Activated CD4-positive, alpha-beta memory T cell treated with anti-CD3 and anti-CD28 coated beads for 36 hours (primary cell): ENCODE data around the gene IFNAR1. TPM values are rescaled to one million over a fixed set of nuclear protein-coding genes. Genes with fewer than 3 reads are reported as not detected.
A peak's percentile ranks its signal among the peaks of the same experiment; 100 is the strongest.

Experiments
- CTCF ChIA-PET: fragments of 350-600 bp; sonication (Branson Sonifier 250); formaldehyde crosslinking; loops from one replicate; lab custom pipeline; 2021; ENCODE audit warnings: antibody characterized with exemption, inconsistent platforms; lab: Charles Lee
- POLR2A ChIA-PET: fragments of 350-600 bp; sonication (Branson Sonifier 250); formaldehyde crosslinking; loops from one replicate; lab custom pipeline; 2021; ENCODE audit warnings: antibody characterized with exemption; lab: Charles Lee
- DNase-seq: peaks from one replicate; pipeline ENCODE4 v3.0.0-alpha.2; 2020
- H3K27ac Mint-ChIP-seq: one replicate; pipeline ENCODE4 v1.8.0; 2021; ENCODE audit warnings: mixed read lengths
- H3K27me3 Mint-ChIP-seq: one replicate; pipeline ENCODE4 v1.8.0; 2021; ENCODE audit warnings: mixed read lengths
- H3K36me3 Mint-ChIP-seq: one replicate; pipeline ENCODE4 v1.8.0; 2021; ENCODE audit warnings: mixed read lengths
- H3K4me1 Mint-ChIP-seq: one replicate; pipeline ENCODE4 v1.8.0; 2021; ENCODE audit warnings: low read depth, mixed read lengths
- H3K4me3 Mint-ChIP-seq: one replicate; pipeline ENCODE4 v1.8.0; 2021; ENCODE audit warnings: mild to moderate bottlenecking, mixed read lengths
- H3K9me3 Mint-ChIP-seq: one replicate; pipeline ENCODE4 v1.8.0; 2021; ENCODE audit warnings: mixed read lengths
- intact Hi-C: fragments of 100-400 bp; cut with micrococcal nuclease; formaldehyde crosslinking; loops from one replicate; pipeline ENCODE4 v1.15.1; 2023
- total RNA-seq, 2 experiments: library from RNA; stranded (reverse); gene quantifications; one replicate each; pipeline ENCODE4 v1.2.3, GENCODE V29; 2021

Gene IFNAR1
- total RNA-seq, 2 experiments from 2014 or later = 28.0 to 32.0 TPM

DNA sequence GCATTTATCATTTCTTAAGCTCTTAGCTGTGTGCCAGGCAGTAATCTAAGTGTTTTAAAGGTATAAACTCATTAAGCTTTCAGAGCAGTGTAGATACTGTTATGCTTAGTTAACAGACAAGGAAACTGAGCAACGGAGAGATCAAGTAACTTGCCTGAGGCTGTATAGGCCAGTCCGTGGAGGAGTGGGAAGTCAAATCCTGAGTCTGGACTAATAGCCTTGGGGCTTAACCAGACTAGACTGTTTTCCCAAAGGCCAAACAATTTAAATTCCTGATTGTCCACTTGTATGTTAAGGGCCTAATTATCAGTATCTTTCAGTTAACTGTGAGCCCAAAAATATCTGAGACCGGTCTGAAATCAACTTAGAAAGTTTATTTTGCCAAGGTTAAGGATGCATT lies 2.6 kb downstream of the IFNAR1 start:
- CTCF ChIA-PET = interaction anchor here (1.1 to 1.5 kb wide), 2 partner anchors 118 to 130 kb away, joined by 5 read pairs; no protein-coding TSS in a partner anchor

DNA sequence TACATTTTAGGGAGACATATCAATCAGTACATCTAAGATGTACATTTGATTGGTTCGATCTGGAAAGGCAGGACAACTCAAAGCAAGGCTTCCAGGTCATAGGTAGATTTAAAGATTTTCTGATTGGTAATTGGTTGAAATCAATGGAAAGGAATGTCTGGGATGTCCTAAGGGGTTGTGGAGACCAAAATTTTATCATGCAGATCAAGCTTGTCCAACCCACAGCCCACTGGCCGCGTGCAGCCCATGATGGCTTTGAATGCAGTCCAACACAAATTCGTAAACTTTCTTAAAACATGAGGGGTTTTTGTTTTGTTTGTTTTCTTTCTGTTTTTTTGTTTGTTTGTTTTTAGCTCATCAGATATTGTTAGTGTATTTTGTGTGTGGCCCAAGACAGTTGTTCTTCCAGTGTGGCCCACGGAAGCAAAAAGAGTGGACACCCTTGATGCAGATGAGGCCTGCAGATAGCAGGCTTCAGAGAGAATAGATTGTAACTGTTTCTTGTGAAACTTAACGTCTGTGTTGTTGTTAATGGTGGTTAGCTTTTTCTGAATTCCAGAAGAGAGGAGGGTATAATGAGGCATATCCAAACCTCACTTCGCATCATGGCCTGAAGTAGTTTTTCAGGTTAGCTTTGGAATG lies 3.1 kb downstream of the IFNAR1 start:
- no peak for DNase-seq
- no peak overlapping the region for H3K4me3 Mint-ChIP-seq
- intact Hi-C loops = loop anchor here (5.0 kb wide), 1 partner anchor 34 kb away; no protein-coding TSS in a partner anchor
- H3K27me3 Mint-ChIP-seq = no peaks in the 10 kb centered on the region
- peaks cover 9% of the 10 kb centered on the region for H3K9me3 Mint-ChIP-seq
- H3K36me3 Mint-ChIP-seq = peaks cover 8% of the 10 kb centered on the region
- CTCF ChIA-PET = interaction anchor here (1.1 to 5.3 kb wide), 2 partner anchors 33 to 117 kb away, joined by 5 to 35 read pairs; no protein-coding TSS in a partner anchor
- POLR2A ChIA-PET = no interaction called here
- H3K27ac Mint-ChIP-seq = no peak overlapping the region
- H3K4me1 Mint-ChIP-seq = peaks cover 50% of the 10 kb centered on the region

More for the DNA sequence above, 2.6 kb downstream of the IFNAR1 start:
- DNase-seq = no peak
- H3K9me3 Mint-ChIP-seq = peaks cover 4% of the 10 kb centered on the region
- no peaks in the 10 kb centered on the region for H3K27me3 Mint-ChIP-seq
- peaks cover 3% of the 10 kb centered on the region for H3K36me3 Mint-ChIP-seq
- H3K27ac Mint-ChIP-seq = no peak overlapping the region
- intact Hi-C loops = loop anchor here (5.0 kb wide), 1 partner anchor 35 kb away; no protein-coding TSS in a partner anchor
- POLR2A ChIA-PET = no interaction called here
- H3K4me1 Mint-ChIP-seq = peaks cover 49% of the 10 kb centered on the region
- H3K4me3 Mint-ChIP-seq = no peak overlapping the region

DNA sequence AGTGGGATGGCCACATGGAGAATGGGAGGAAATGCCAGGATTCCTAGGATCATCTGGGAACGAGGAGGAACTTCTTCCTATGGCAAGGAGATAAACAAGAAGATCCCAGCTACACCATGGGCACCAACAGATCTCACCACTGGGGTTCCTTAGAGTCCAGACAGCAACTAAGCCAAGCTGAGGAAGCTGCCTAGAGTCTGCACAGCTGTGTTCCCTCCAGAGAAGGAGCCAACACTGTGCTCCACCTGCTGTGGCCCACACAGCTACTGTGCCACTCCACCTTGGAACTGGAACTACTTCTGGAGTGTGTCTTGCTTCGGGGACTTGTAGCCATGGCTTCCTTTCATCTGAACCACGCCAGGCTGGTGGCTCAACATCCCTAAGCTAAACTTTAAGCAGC lies 6.0 kb downstream of the IFNAR1 start:
- peaks cover 11% of the 10 kb centered on the region for H3K36me3 Mint-ChIP-seq
- H3K27ac Mint-ChIP-seq = no peak overlapping the region
- peaks cover 13% of the 10 kb centered on the region for H3K9me3 Mint-ChIP-seq
- no peak for DNase-seq
- H3K27me3 Mint-ChIP-seq = no peaks in the 10 kb centered on the region
- H3K4me3 Mint-ChIP-seq = no peak overlapping the region
- ChIA-PET POLR2A (interaction anchor here (0.9 to 2.0 kb wide), 3 partner anchors 9 to 47 kb away, joined by 3 to 6 read pairs (median 4); no protein-coding TSS in a partner anchor), CTCF (interaction anchor here (0.9 to 5.3 kb wide), 5 partner anchors 8 to 134 kb away, joined by 3 to 35 read pairs (median 4); no protein-coding TSS in a partner anchor)
- peaks cover 61% of the 10 kb centered on the region for H3K4me1 Mint-ChIP-seq
- intact Hi-C loops = no loop called here

DNA sequence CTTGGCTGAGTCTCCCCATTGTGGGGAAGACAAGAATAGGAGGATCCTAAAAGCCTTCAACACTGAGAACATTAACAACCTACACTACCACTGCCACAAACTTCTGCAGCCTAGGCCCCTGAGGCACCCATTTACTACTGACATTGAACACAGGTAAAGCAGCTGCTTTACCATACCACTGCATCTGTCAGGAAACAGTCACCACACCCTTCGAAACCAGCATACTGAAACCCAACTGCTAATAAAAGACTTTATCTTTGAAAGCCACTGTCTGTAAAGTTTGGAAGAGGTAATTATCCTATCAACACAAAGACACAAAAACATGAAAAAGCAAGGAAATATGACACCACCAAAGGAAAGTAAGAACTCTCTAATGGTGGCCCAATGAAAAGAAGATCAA lies 7.4 kb downstream of the IFNAR1 start:
- intact Hi-C loops = no loop called here
- Mint-ChIP-seq H3K4me3 (no peak overlapping the region), H3K27ac (no peak overlapping the region), H3K27me3 (no peaks in the 10 kb centered on the region), H3K4me1 (peaks cover 52% of the 10 kb centered on the region), H3K36me3 (peaks cover 11% of the 10 kb centered on the region), H3K9me3 (peaks cover 13% of the 10 kb centered on the region)
- ChIA-PET CTCF (interaction anchor here (1.0 to 5.3 kb wide), 4 partner anchors 15 to 134 kb away, joined by 4 to 35 read pairs (median 5); no protein-coding TSS in a partner anchor), POLR2A (interaction anchor here (1.7 to 2.0 kb wide), 2 partner anchors 8 to 12 kb away, joined by 4 to 6 read pairs; no protein-coding TSS in a partner anchor)
- no peak for DNase-seq

DNA sequence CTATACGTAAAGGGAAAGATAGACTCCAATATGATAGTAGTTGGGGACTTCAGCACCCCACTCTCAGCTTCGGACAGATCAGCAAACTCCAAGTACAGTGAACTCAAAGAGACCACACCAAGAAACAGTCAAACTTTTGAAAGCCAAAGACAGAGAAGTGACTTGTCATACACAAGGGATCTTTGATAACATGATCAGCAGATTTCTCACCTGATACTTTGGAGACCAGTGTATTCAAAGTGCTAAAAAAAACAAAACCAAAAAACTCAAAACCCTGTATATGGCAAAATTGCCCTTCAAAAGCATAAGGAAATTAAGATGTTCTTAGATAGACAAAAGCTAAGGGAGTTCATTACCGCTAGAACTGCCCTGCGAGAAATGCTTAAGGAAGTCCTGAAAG lies 9.4 kb downstream of the IFNAR1 start:
- POLR2A ChIA-PET = no interaction called here
- Mint-ChIP-seq H3K36me3 (peaks cover 15% of the 10 kb centered on the region), H3K4me3 (no peak overlapping the region), H3K9me3 (peaks cover 13% of the 10 kb centered on the region), H3K27ac (no peak overlapping the region), H3K4me1 (peaks cover 37% of the 10 kb centered on the region), H3K27me3 (no peaks in the 10 kb centered on the region)
- DNase-seq = no peak
- CTCF ChIA-PET = interaction anchor here (0.5 kb wide), 1 partner anchor 89 kb away, joined by 5 read pairs; no protein-coding TSS in a partner anchor
- intact Hi-C loops = no loop called here

DNA sequence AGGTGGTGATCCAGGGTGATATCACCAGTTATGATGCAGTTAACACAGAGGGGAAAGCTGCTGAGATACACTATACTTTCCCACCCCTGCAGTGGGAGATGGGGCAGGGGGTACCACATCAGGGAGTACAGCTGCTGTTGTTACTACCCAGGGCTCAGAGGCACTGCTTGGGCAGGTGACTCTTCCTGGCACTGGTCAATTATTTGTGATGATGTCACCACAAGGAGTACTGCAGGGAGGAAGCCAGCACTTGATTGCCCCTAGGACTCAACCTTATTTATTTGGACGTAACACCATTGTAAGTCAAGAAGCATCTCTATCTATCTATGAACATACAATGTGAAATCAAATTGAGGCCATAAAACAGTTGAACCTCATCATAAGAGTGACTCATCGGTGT lies 10.1 kb downstream of the IFNAR1 start:
- H3K36me3 Mint-ChIP-seq = peaks cover 15% of the 10 kb centered on the region
- H3K4me3 Mint-ChIP-seq = no peak overlapping the region
- peaks cover 38% of the 10 kb centered on the region for H3K4me1 Mint-ChIP-seq
- intact Hi-C loops = no loop called here
- ChIA-PET CTCF (interaction anchor here (0.5 to 0.6 kb wide), 2 partner anchors 27 to 88 kb away, joined by 3 to 5 read pairs; no protein-coding TSS in a partner anchor), POLR2A (no interaction called here)
- DNase-seq = no peak
- H3K27ac Mint-ChIP-seq = no peak overlapping the region
- H3K27me3 Mint-ChIP-seq = no peaks in the 10 kb centered on the region
- H3K9me3 Mint-ChIP-seq = peaks cover 13% of the 10 kb centered on the region

DNA sequence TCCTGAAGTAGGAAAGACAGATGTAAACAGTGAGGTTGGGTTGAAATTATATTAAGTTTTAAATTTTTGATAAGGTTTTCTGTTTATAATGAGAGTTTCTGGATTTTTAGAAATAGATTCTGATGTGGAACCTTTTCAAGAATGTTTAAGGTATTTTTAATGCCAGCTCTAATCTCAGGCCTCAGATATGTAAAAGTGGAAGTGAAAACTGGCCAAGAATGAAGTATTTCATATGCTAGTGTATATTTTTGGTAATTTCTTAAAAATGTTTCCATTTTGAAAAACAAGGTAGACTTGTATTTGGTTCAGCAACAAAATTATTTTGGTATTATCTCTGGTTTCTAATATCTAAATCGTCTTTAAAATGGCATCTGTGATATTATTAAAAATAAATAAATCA lies 14.4 kb downstream of the IFNAR1 start:
- intact Hi-C loops = no loop called here
- DNase-seq = no peak
- H3K27me3 Mint-ChIP-seq = no peaks in the 10 kb centered on the region
- peaks cover 17% of the 10 kb centered on the region for H3K4me1 Mint-ChIP-seq
- no peaks in the 10 kb centered on the region for H3K9me3 Mint-ChIP-seq
- no peak overlapping the region for H3K4me3 Mint-ChIP-seq
- H3K36me3 Mint-ChIP-seq = peaks cover 16% of the 10 kb centered on the region
- CTCF ChIA-PET = interaction anchor here (1.0 to 1.6 kb wide), 6 partner anchors 8 to 139 kb away, joined by 3 to 5 read pairs (median 4); no protein-coding TSS in a partner anchor
- POLR2A ChIA-PET = interaction anchor here (1.0 to 1.9 kb wide), 2 partner anchors 8 to 81 kb away, joined by 3 to 6 read pairs; no protein-coding TSS in a partner anchor
- H3K27ac Mint-ChIP-seq = no peak overlapping the region

DNA sequence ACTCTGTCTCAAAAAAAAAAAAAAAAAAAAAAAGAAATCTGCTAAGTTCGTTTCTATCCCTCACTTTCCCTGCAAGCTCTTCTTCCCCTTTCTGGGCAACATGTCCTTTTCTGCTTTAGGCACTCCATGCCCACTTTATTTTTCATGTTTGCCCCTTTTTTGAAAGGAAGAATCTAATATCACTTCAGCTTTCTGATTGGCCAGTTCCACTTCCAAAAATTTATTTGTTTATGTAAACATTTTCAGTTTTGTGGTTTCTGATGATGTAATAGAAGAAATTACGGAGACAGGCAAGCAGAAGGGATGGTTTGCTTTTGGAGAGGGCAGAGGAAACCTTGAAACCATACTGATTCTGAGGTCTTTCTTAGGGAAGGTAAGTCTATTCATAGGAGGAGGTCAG lies 15.1 kb downstream of the IFNAR1 start:
- no peak overlapping the region for H3K4me3 Mint-ChIP-seq
- CTCF ChIA-PET = interaction anchor here (0.6 to 2.0 kb wide), 6 partner anchors 21 to 140 kb away, joined by 3 to 9 read pairs (median 4); no protein-coding TSS in a partner anchor
- H3K9me3 Mint-ChIP-seq = no peaks in the 10 kb centered on the region
- intact Hi-C loops = no loop called here
- POLR2A ChIA-PET = interaction anchor here (1.9 kb wide), 1 partner anchor 8 kb away, joined by 6 read pairs; no protein-coding TSS in a partner anchor
- peaks cover 17% of the 10 kb centered on the region for H3K36me3 Mint-ChIP-seq
- peaks cover 9% of the 10 kb centered on the region for H3K4me1 Mint-ChIP-seq
- DNase-seq = no peak
- H3K27ac Mint-ChIP-seq = no peak overlapping the region
- H3K27me3 Mint-ChIP-seq = no peaks in the 10 kb centered on the region

DNA sequence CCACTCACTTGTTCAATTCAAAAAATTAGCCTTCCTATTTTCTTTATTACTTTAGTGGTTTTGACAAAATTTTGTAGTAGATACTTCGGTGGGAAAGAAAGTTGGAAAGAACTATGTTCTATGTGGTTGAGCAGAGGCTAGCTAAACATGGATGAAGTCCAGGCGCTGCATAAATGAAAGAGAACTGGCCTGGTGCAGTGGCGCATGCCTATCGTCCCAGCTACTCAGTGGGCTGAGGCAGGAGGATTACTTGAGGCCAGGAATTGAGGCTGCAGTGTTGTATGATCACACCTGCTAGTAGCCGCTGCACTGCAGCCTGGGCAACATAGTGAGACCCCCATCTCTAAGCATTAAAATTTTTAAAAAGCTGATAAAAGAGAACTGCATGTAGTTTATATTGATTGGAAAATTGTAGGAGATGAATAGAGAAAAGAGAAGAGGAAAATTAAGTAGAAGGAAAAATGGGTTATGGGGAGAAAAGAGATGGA lies 21.0 kb downstream of the IFNAR1 start:
- intact Hi-C loops = no loop called here
- CTCF ChIA-PET = interaction anchor here (1.9 to 3.6 kb wide), 4 partner anchors 11 to 149 kb away, joined by 6 to 24 read pairs (median 9); no protein-coding TSS in a partner anchor
- POLR2A ChIA-PET = interaction anchor here (0.6 kb wide), 1 partner anchor 150 kb away, joined by 3 read pairs; no protein-coding TSS in a partner anchor
- H3K4me1 Mint-ChIP-seq = peaks cover 5% of the 10 kb centered on the region
- H3K4me3 Mint-ChIP-seq = no peak overlapping the region
- H3K27me3 Mint-ChIP-seq = no peaks in the 10 kb centered on the region
- no peaks in the 10 kb centered on the region for H3K9me3 Mint-ChIP-seq
- peaks cover 20% of the 10 kb centered on the region for H3K36me3 Mint-ChIP-seq
- no peak overlapping the region for H3K27ac Mint-ChIP-seq
- no peak for DNase-seq

DNA sequence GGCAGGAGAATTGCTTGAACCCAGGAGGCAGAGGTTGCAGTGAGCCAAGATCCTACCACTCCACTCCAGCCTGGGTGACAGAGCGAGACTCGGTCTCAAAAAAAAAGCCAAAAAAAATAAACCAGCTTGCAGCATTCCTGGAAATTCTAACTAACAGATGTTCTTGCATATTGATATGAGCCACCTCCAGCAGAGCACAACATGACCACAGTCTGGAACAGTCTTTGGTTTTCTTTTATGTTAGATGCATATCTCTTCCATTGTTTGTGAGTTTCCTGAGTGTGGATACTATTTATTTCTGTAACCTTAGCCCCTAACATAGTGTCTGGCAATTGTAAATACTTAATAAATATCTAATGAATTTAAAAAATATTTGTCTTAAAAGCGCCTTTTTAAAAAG lies 23.9 kb downstream of the IFNAR1 start:
- intact Hi-C loops = no loop called here

DNA sequence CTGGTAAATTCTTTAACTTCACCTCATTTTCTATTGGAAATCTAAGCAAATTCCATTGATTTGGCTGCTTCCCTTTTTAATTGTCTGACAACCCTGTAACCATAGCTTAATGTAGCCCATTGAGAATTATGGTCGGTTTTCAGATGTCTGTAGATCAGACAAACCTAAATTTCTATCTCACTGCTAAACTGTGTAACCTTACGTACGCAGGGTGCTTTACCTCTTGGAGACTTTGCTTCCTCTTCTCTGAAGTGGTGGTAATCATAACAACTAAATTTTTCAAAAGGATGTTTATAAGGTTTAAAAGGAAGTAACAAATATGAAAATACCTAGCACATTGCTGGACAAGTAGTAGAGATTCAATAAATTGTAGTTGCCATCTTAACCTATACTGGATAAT lies 25.9 kb downstream of the IFNAR1 start:
- POLR2A ChIA-PET = no interaction called here
- Mint-ChIP-seq H3K4me3 (no peak overlapping the region), H3K27ac (no peak overlapping the region), H3K4me1 (peaks cover 7% of the 10 kb centered on the region), H3K27me3 (no peaks in the 10 kb centered on the region), H3K9me3 (no peaks in the 10 kb centered on the region), H3K36me3 (peaks cover 13% of the 10 kb centered on the region)
- intact Hi-C loops = no loop called here
- DNase-seq = no peak
- CTCF ChIA-PET = interaction anchor here (4.3 kb wide), 1 partner anchor 11 kb away, joined by 38 read pairs; no protein-coding TSS in a partner anchor

More for the DNA sequence above, 23.9 kb downstream of the IFNAR1 start:
- no peaks in the 10 kb centered on the region for H3K9me3 Mint-ChIP-seq
- CTCF ChIA-PET = interaction anchor here (0.8 to 4.3 kb wide), 4 partner anchors 13 to 96 kb away, joined by 3 to 38 read pairs (median 8); partner anchors contain the start of gene IFNAR1
- peaks cover 11% of the 10 kb centered on the region for H3K36me3 Mint-ChIP-seq
- H3K27ac Mint-ChIP-seq = no peak overlapping the region
- H3K27me3 Mint-ChIP-seq = no peaks in the 10 kb centered on the region
- no peak for DNase-seq
- POLR2A ChIA-PET = no interaction called here
- peaks cover 3% of the 10 kb centered on the region for H3K4me1 Mint-ChIP-seq
- H3K4me3 Mint-ChIP-seq = no peak overlapping the region

DNA sequence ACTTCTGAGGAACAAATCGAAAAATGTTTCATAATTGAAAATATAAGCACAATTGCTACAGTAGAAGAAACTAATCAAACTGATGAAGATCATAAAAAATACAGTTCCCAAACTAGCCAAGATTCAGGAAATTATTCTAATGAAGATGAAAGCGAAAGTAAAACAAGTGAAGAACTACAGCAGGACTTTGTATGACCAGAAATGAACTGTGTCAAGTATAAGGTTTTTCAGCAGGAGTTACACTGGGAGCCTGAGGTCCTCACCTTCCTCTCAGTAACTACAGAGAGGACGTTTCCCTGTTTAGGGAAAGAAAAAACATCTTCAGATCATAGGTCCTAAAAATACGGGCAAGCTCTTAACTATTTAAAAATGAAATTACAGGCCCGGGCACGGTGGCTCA lies 30.6 kb downstream of the IFNAR1 start:
- no peaks in the 10 kb centered on the region for H3K9me3 Mint-ChIP-seq
- no peaks in the 10 kb centered on the region for H3K27me3 Mint-ChIP-seq
- H3K4me1 Mint-ChIP-seq = peaks cover 7% of the 10 kb centered on the region
- no peak overlapping the region for H3K4me3 Mint-ChIP-seq
- intact Hi-C loops = no loop called here
- peaks cover 8% of the 10 kb centered on the region for H3K36me3 Mint-ChIP-seq
- ChIA-PET CTCF (no interaction called here), POLR2A (no interaction called here)
- no peak for DNase-seq
- H3K27ac Mint-ChIP-seq = peak overlapping the region; percentile 74
